BJ (cell line): ENCODE results near the gene MT1F. TPM values are rescaled to one million over a fixed set of nuclear protein-coding genes. Genes with fewer than 3 reads are reported as not detected.
A peak's percentile ranks its signal among the peaks of the same experiment; 100 is the strongest.
"Not testable (repeated sequence)": the region's sequence is repeated elsewhere in the genome, so short reads cannot be mapped to it uniquely, and the experiment has no call there.

Experiments
- CTCF ChIA-PET: fragments of 350-600 bp; formaldehyde crosslinking; extraction: SDS; loops from one replicate; lab custom pipeline; 2021; ENCODE audit warnings: antibody characterized with exemption, inconsistent platforms; lab: Yijun Ruan, JAX
- POLR2A ChIA-PET: fragments of 300-600 bp; sonication (Branson Sonifier 250); formaldehyde crosslinking; extraction: SDS; loops from one replicate; lab custom pipeline; 2021; ENCODE audit warnings: antibody characterized with exemption; lab: Charles Lee
- DNase-seq: peaks from one replicate; pipeline ENCODE4 v3.0.0-alpha.2; 2011; ENCODE audit warnings: low read depth
- H3K27me3 ChIP-seq: 2 replicates; pipeline ENCODE4 v1.6.0; 2011; ENCODE audit warnings: low read length; ENCODE audit not compliant: control insufficient read depth, insufficient read depth
- H3K36me3 ChIP-seq: 2 replicates; pipeline ENCODE4 v1.5.1; 2011; ENCODE audit warnings: low read length; ENCODE audit not compliant: control insufficient read depth, insufficient read depth
- H3K4me3 ChIP-seq: 2 replicates; pipeline ENCODE4 v1.5.1; 2011; ENCODE audit warnings: low read depth, mild to moderate bottlenecking, control low read depth, low read length
- polyA plus RNA-seq: library from polyadenylated mRNA; depleted of rRNA; stranded (reverse); fragments of >200 nt; gene quantifications from 2 replicates; pipeline ENCODE4 v1.2.3, GENCODE V29; 2011
- TF ChIP-seq, protein P1 (sequence below): IDR thresholded peaks from 2 replicates; pipeline ENCODE4 v1.5.1; 2011; ENCODE audit warnings: low read depth, mild to moderate bottlenecking, control low read depth, inconsistent platforms, low read length, moderate library complexity; ENCODE audit not compliant: insufficient read depth

MT1F gene
- polyA plus RNA-seq, 1 experiment = 11.3 TPM

DNA sequence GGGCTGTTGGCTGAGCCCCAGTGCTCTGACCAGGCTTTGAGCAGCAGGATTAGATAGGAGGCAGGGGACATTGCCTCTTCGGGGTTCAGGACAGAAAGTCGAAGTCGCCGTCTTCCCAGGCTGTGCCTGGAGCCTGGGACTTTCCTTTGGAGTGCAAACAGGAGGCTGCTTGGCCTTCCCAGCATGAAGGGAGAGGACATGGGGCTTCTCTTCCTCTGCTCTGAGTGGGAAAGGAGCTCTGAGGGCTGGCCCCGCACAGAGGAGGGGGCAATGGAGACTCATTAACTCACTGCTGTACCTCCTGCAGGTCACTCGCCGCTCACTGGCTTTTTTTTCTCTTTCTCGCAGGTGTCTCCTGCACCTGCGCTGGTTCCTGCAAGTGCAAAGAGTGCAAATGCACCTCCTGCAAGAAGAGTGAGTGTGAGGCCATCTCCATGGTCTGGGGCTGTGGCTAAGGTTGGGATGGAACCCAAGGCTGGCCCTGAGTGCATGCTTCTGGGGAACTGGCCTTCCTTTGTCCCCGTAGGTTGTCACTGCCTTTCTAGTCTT, 642 bp downstream of the MT1F start:
- Histone ChIP-seq H3K27me3 (peaks cover 26% of the 10 kb centered on the region), H3K4me3 (peak overlapping the region; percentile 40; the same call in 1 of the 2 replicates), H3K36me3 (no peaks in the 10 kb centered on the region)
- CTCF ChIA-PET = no interaction called here
- POLR2A ChIA-PET = no interaction called here
- DNase-seq = no peak
- TF ChIP-seq, protein P1, sequence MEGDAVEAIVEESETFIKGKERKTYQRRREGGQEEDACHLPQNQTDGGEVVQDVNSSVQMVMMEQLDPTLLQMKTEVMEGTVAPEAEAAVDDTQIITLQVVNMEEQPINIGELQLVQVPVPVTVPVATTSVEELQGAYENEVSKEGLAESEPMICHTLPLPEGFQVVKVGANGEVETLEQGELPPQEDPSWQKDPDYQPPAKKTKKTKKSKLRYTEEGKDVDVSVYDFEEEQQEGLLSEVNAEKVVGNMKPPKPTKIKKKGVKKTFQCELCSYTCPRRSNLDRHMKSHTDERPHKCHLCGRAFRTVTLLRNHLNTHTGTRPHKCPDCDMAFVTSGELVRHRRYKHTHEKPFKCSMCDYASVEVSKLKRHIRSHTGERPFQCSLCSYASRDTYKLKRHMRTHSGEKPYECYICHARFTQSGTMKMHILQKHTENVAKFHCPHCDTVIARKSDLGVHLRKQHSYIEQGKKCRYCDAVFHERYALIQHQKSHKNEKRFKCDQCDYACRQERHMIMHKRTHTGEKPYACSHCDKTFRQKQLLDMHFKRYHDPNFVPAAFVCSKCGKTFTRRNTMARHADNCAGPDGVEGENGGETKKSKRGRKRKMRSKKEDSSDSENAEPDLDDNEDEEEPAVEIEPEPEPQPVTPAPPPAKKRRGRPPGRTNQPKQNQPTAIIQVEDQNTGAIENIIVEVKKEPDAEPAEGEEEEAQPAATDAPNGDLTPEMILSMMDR = no peak

DNA sequence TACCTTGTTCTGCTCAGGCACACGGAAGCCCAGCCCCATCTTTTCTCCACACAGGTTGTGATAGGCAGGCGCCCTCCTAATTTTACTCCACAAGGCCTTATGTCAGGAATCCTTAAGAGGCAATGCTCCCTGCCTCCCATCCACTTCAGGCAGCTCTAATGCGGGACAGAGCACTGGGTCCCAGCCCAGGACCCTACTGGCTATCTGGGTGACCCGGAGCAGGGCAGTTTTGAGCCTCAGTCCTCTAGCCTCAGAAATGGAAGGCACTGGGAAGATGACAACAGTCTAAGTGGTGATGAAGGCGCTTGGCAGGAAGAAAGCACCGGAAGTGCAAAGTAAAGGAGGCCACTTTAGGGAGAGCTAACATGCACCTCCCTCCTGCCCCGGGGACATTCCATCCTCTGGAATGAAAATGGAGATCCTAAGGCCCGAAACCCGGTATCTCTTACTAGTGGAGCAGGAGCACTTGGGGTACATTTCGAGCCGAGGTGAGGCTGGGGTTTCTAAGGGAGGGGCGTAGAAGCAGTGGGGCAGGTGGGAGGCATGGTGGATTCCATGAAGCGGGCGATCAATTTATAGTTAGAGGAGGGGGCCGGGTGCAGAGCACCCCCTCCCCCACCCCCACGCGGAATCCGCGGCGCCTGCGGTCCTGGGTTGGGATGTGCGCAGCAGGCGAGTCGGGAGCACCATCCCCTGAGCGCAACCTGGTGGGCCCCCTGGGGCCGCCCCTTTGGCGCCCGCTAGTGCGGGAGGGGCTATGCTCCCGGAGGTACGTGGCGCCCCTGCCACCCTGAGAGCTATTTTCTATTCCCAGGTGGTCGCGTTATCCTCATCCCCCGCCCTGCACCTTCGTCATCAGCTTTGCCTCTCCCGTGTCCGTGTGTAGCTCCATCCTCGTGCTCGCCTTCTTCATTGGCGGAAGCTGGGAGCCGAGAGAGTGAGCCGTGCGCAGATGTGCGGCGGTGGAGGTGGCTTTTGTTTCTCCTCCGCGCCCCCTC, 4.9 kb downstream of the MT1F start:
- H3K27me3 ChIP-seq = peaks cover 49% of the 10 kb centered on the region
- no peak overlapping the region for H3K4me3 ChIP-seq
- CTCF ChIA-PET = interaction anchor here (1.0 to 1.2 kb wide), 2 partner anchors 13 to 86 kb away, joined by 4 read pairs; no protein-coding TSS in a partner anchor
- DNase-seq = no peak
- TF ChIP-seq, protein P1 = no peak
- POLR2A ChIA-PET = no interaction called here
- H3K36me3 ChIP-seq = no peaks in the 10 kb centered on the region

DNA sequence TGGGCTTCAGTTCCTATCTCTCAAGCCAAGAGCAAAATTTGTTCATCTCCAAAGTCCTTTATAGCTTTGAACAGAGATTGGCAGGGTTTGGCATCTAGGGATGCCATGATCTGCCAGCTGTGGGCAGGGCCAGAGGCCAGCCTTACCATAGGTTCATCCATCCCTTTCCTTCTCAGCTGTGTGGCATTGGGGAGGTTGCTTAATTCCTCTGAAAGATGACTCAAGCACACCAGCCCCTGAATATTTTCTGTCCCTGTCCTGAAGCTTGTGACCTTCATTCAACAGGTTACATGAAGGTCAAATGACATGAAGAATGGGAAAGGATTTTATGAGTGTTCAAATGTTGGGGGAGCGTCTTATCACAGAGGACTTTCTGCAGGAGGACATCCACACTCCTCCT, 6.7 kb downstream of the MT1F start:
- Histone ChIP-seq H3K36me3 (no peaks in the 10 kb centered on the region), H3K27me3 (peaks cover 59% of the 10 kb centered on the region), H3K4me3 (no peak overlapping the region)
- ChIA-PET POLR2A (no interaction called here), CTCF (no interaction called here)
- TF ChIP-seq, protein P1 = no peak
- no peak for DNase-seq

DNA sequence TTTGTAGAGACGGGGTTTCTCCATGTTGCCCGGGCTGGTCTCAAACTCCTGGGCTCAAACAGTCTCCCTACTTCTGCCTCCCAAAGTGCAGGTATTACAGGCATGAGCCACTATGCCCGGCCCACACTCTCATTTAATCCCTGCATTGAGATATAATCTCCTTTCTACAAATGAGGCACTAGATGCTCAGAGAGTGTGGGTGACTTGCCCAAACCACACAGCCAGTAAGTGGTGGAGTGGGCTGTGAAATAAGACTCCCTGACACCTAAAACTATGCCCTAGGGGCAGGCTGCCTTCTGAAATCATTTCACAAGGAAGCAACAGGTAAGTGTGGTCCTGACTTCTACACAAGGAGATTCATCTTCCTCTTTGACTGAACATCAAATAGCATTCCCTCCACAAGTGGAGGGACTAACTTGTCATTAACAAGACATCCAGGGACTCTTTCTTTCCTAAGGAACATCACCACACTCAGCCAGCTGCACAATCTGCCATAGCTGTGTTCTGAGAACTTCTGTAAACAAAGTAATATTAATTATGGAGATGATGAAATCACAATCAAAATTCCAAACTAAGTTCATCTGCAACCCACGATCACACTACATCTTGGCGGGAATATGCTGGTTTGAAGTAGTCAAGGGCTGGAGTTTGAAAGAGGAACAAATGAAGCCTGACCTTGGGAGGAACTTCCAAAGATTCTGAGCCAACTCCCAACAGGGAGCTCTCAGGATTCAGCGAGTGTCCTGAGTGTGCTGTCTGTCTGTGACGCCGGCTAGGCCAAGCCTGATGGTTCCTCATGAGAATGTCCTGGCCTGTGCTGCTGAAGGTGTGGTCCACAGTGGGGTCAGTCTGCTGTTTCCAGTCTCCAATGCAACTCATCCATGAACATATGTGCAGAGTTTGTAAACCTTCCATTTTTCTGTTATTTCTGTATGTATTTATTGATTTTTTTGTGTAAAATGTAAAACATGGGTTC, 7.8 kb downstream of the MT1F start:
- peaks cover 66% of the 10 kb centered on the region for H3K27me3 ChIP-seq
- CTCF ChIA-PET = not testable (repeated sequence)

More for the DNA sequence above, 7.8 kb downstream of the MT1F start:
- DNase-seq, H3K4me3 ChIP-seq, POLR2A ChIA-PET, H3K36me3 ChIP-seq: not testable (repeated sequence)
